Mesenchymal stem cell (in vitro differentiated cells and primary cell): ENCODE data around the gene BUD31.

Experiments
- DNase-seq: peaks from one replicate; pipeline ENCODE4 v3.0.0-alpha.2; 2013
- H2AFZ ChIP-seq: one replicate; pipeline ENCODE4 v1.6.1; 2013; ENCODE audit warnings: low read depth, mild to moderate bottlenecking, control low read depth, inconsistent platforms, low read length, moderate library complexity
- H2AK5ac ChIP-seq: 2 replicates; pipeline ENCODE4 v1.6.1; 2013; ENCODE audit warnings: low read length, moderate library complexity, mild to moderate bottlenecking, inconsistent platforms; ENCODE audit not compliant: severe bottlenecking
- H2BK120ac ChIP-seq: one replicate; pipeline ENCODE4 v1.6.1; 2013; ENCODE audit warnings: low read depth, mild to moderate bottlenecking, inconsistent platforms, low read length, moderate library complexity
- H2BK12ac ChIP-seq, 2 experiments: one replicate each; pipeline ENCODE4 v1.6.1; 2013; ENCODE audit warnings: inconsistent platforms in 2 of 2, low read length in 2 of 2, mild to moderate bottlenecking in 2 of 2, moderate library complexity in 2 of 2, control low read depth in 1 of 2
- H2BK15ac ChIP-seq: one replicate; pipeline ENCODE4 v1.6.1; 2013; ENCODE audit warnings: mild to moderate bottlenecking, low read depth, inconsistent platforms; ENCODE audit not compliant: poor library complexity, severe bottlenecking
- H2BK5ac ChIP-seq: 2 replicates; pipeline ENCODE4 v1.6.1; 2013; ENCODE audit warnings: low read depth, mild to moderate bottlenecking, low read length, control low read depth, inconsistent platforms; ENCODE audit not compliant: poor library complexity, severe bottlenecking
- H3K14ac ChIP-seq, 2 experiments: one replicate each; pipeline ENCODE4 v1.6.1; 2013; ENCODE audit warnings: inconsistent platforms in 2 of 2, low read length in 2 of 2, control low read depth in 1 of 2, mild to moderate bottlenecking in 1 of 2, moderate library complexity in 1 of 2
- H3K18ac ChIP-seq, 2 experiments: one replicate each; pipeline ENCODE4 v1.6.1; 2013; ENCODE audit warnings: inconsistent platforms in 2 of 2, low read length in 2 of 2, control low read depth in 1 of 2, low read depth in 1 of 2, mild to moderate bottlenecking in 1 of 2
- H3K23ac ChIP-seq, 2 experiments: one replicate each; pipeline ENCODE4 v1.6.1; 2013; ENCODE audit warnings: inconsistent platforms in 2 of 2, low read length in 2 of 2, mild to moderate bottlenecking in 2 of 2, moderate library complexity in 2 of 2, control low read depth in 1 of 2
- H3K27ac ChIP-seq: 2 replicates; pipeline ENCODE4 v1.5.1; 2013; ENCODE audit warnings: mild to moderate bottlenecking, moderate library complexity, low read length, control low read depth, inconsistent platforms; ENCODE audit not compliant: poor library complexity, severe bottlenecking
- H3K27me3 ChIP-seq, 2 experiments: 2 replicates each; pipeline versions ENCODE4 v1.6.1 to v1.7.0; 2013; ENCODE audit warnings: low read length in 2 of 2, mild to moderate bottlenecking in 2 of 2, moderate library complexity in 2 of 2, control low read depth in 1 of 2, inconsistent platforms in 1 of 2; ENCODE audit not compliant: control insufficient read depth in 1 of 2, insufficient read depth in 1 of 2
- H3K36me3 ChIP-seq, 2 experiments: 2 replicates each; pipeline versions ENCODE4 v1.6.1 to v1.7.0; 2013; ENCODE audit warnings: low read length in 2 of 2, control low read depth in 1 of 2, inconsistent platforms in 1 of 2, low read depth in 1 of 2, mild to moderate bottlenecking in 1 of 2; ENCODE audit not compliant: insufficient read depth in 2 of 2, control insufficient read depth in 1 of 2
- H3K4ac ChIP-seq, 2 experiments: one replicate each; pipeline ENCODE4 v1.6.1; 2013; ENCODE audit warnings: inconsistent platforms in 2 of 2, low read length in 2 of 2, mild to moderate bottlenecking in 2 of 2, moderate library complexity in 2 of 2, control low read depth in 1 of 2, low read depth in 1 of 2
- H3K4me1 ChIP-seq: 2 replicates; pipeline ENCODE4 v1.6.1; 2013; ENCODE audit warnings: low read depth, low read length, control low read depth; ENCODE audit not compliant: control insufficient read depth, insufficient read depth
- H3K4me2 ChIP-seq: 2 replicates; pipeline ENCODE4 v1.6.1; 2013; ENCODE audit warnings: low read length, mild to moderate bottlenecking, inconsistent platforms; ENCODE audit not compliant: poor library complexity, severe bottlenecking
- H3K4me3 ChIP-seq, 2 experiments: 2 replicates each; pipeline versions ENCODE4 v1.5.1 to v1.7.0; 2013; ENCODE audit warnings: low read length in 2 of 2, mild to moderate bottlenecking in 2 of 2, control low read depth in 1 of 2, low read depth in 1 of 2; ENCODE audit not compliant: insufficient read depth in 1 of 2
- H3K79me1 ChIP-seq: replicated peaks from 2 replicates; pipeline ENCODE4 v1.6.1; 2013; ENCODE audit warnings: mild to moderate bottlenecking, control low read depth, low read length, inconsistent platforms; ENCODE audit not compliant: poor library complexity, severe bottlenecking
- H3K9ac ChIP-seq: 2 replicates; pipeline ENCODE4 v1.7.0; 2013; ENCODE audit warnings: mild to moderate bottlenecking, low read length, moderate library complexity
- H3K9me3 ChIP-seq: 2 replicates; pipeline ENCODE4 v1.7.0; 2013; ENCODE audit warnings: mild to moderate bottlenecking, low read length; ENCODE audit not compliant: control insufficient read depth
- H4K8ac ChIP-seq: one replicate; pipeline ENCODE4 v1.6.1; 2013; ENCODE audit warnings: inconsistent platforms, mild to moderate bottlenecking, low read length, moderate library complexity
- H4K91ac ChIP-seq: one replicate; pipeline ENCODE4 v1.6.1; 2013; ENCODE audit warnings: mild to moderate bottlenecking, low read length, inconsistent platforms
- WGBS: methylation state at CpG from one replicate; pipeline ENCODE4 v1.1.7; 2013; ENCODE audit warnings: mixed read lengths; 5-methylcytosine and 5-hydroxymethylcytosine counted together

BUD31 gene

GRCh38 chr7:99448855-99449254 lies 40.1 kb downstream of the BUD31 start:
- H3K14ac ChIP-seq, result no peak overlapping the region
- no peak overlapping the region for H3K4me3 ChIP-seq
- H4K8ac ChIP-seq, result no peak overlapping the region
- H3K9ac ChIP-seq, result no peak overlapping the region
- no peak overlapping the region for H3K4me2 ChIP-seq
- H3K4ac ChIP-seq, result no peak overlapping the region
- H3K27me3 ChIP-seq, result no peaks in the 10 kb centered on the region
- no peak overlapping the region for H3K23ac ChIP-seq
- no peak for DNase-seq
- H2AFZ ChIP-seq, result no peak overlapping the region
- H3K9me3 ChIP-seq, result no peaks in the 10 kb centered on the region
- no peak overlapping the region for H2BK15ac ChIP-seq
- H2BK5ac ChIP-seq, result no peak overlapping the region
- no peak overlapping the region for H2BK120ac ChIP-seq
- H2AK5ac ChIP-seq, result no peak overlapping the region
- H3K36me3 ChIP-seq, result peaks cover 87 to 94% of the 10 kb centered on the region in 2 experiments
- H2BK12ac ChIP-seq, result no peak overlapping the region
- H3K79me1 ChIP-seq, result peaks cover 69% of the 10 kb centered on the region
- H3K4me1 ChIP-seq, result peaks cover 8% of the 10 kb centered on the region
- no peak overlapping the region for H3K27ac ChIP-seq
- 97% methylated on average over 10 of the region's 10 CpGs for WGBS
- no peak overlapping the region for H3K18ac ChIP-seq
- no peak overlapping the region for H4K91ac ChIP-seq

GRCh38 chr7:99449326-99449725 lies 40.6 kb downstream of the BUD31 start:
- Histone ChIP-seq H3K4me3 (no peak overlapping the region), H3K9me3 (no peaks in the 10 kb centered on the region), H4K8ac (no peak overlapping the region), H2BK120ac (no peak overlapping the region), H3K27me3 (no peaks in the 10 kb centered on the region), H3K18ac (no peak overlapping the region), H3K14ac (no peak overlapping the region), H2BK15ac (no peak overlapping the region), H3K4me1 (peaks cover 8% of the 10 kb centered on the region), H3K9ac (no peak overlapping the region), H3K23ac (no peak overlapping the region), H4K91ac (no peak overlapping the region), H2AFZ (no peak overlapping the region), H3K27ac (no peak overlapping the region), H2AK5ac (no peak overlapping the region), H3K4me2 (no peak overlapping the region), H3K36me3 (peaks cover 88 to 95% of the 10 kb centered on the region in 2 experiments), H3K79me1 (peaks cover 69% of the 10 kb centered on the region), H2BK12ac (no peak overlapping the region), H2BK5ac (no peak overlapping the region), H3K4ac (no peak overlapping the region)
- 98% methylated on average over 5 of the region's 5 CpGs for WGBS
- DNase-seq, result no peak

GRCh38 chr7:99451936-99452335 lies 43.2 kb downstream of the BUD31 start:
- no peak overlapping the region for H3K4ac ChIP-seq
- H3K27ac ChIP-seq, result no peak overlapping the region
- H3K4me1 ChIP-seq, result peaks cover 8% of the 10 kb centered on the region
- no peak overlapping the region for H3K18ac ChIP-seq
- H4K8ac ChIP-seq, result no peak overlapping the region
- no peak overlapping the region for H3K4me3 ChIP-seq
- H2BK15ac ChIP-seq, result no peak overlapping the region
- no peak overlapping the region for H2BK120ac ChIP-seq
- H2AFZ ChIP-seq, result no peak overlapping the region
- 96% methylated on average over 8 of the region's 8 CpGs for WGBS
- H3K79me1 ChIP-seq, result peaks cover 64% of the 10 kb centered on the region
- peaks cover 95 to 97% of the 10 kb centered on the region in 2 experiments for H3K36me3 ChIP-seq
- H2BK5ac ChIP-seq, result no peak overlapping the region
- no peak overlapping the region for H2BK12ac ChIP-seq
- no peak overlapping the region for H3K14ac ChIP-seq
- H3K4me2 ChIP-seq, result no peak overlapping the region
- no peak overlapping the region for H3K9ac ChIP-seq
- H3K9me3 ChIP-seq, result no peaks in the 10 kb centered on the region
- H3K27me3 ChIP-seq, result no peaks in the 10 kb centered on the region
- H2AK5ac ChIP-seq, result no peak overlapping the region
- no peak overlapping the region for H3K23ac ChIP-seq
- DNase-seq, result no peak
- H4K91ac ChIP-seq, result no peak overlapping the region

- Histone ChIP-seq H3K27ac (no peak overlapping the region), H3K4me2 (no peak overlapping the region), H4K8ac (no peak overlapping the region), H3K14ac (no peak overlapping the region), H2AFZ (no peak overlapping the region), H3K27me3 (no peaks in the 10 kb centered on the region), H2BK120ac (no peak overlapping the region), H3K4me1 (peaks cover 8% of the 10 kb centered on the region), H2BK5ac (no peak overlapping the region), H2BK12ac (no peak overlapping the region), H3K4ac (no peak overlapping the region), H3K9me3 (no peaks in the 10 kb centered on the region), H2AK5ac (no peak overlapping the region), H3K9ac (no peak overlapping the region), H4K91ac (no peak overlapping the region), H3K23ac (no peak overlapping the region), H3K18ac (no peak overlapping the region), H3K36me3 (peaks cover 98 to 99% of the 10 kb centered on the region in 2 experiments), H3K79me1 (peaks cover 65% of the 10 kb centered on the region), H2BK15ac (no peak overlapping the region), H3K4me3 (no peak overlapping the region)
- 94% methylated on average over 13 of the region's 13 CpGs for WGBS
- no peak for DNase-seq
Observed at GRCh38 chr7:99452541-99452940, 43.8 kb downstream of the BUD31 start.
